GM12878 (cell line): ENCODE data around the gene POLE2. TPM values are rescaled to one million over a fixed set of nuclear protein-coding genes. Genes with fewer than 3 reads are reported as not detected.

ENCODE experiments used
- ASH2L ChIP-seq: fragments of 300-600, 200-600 bp; sonication (generic); IDR thresholded peaks from 2 replicates; pipeline ENCODE4 v1.6.1; 2017; ENCODE audit warnings: low read depth, mild to moderate bottlenecking, borderline replicate concordance
- BCL3 ChIP-seq: IDR thresholded peaks from 2 replicates; pipeline ENCODE4 v1.6.1; 2011; ENCODE audit warnings: borderline replicate concordance, low read depth, mild to moderate bottlenecking, moderate library complexity, low read length; ENCODE audit not compliant: insufficient read depth, poor library complexity, severe bottlenecking
- BHLHE40 ChIP-seq, 2 experiments: fragments of 450-650 bp in 1 of 2; IDR thresholded peaks; 2 replicates each; pipeline ENCODE4 v1.6.1; 2011 to 2017; ENCODE audit warnings: low read depth in 2 of 2, borderline replicate concordance in 1 of 2, improper control_type of control experiment in 1 of 2, low read length in 1 of 2, mild to moderate bottlenecking in 1 of 2
- BMI1 ChIP-seq: fragments of 450-650 bp; IDR thresholded peaks from 2 replicates; pipeline ENCODE4 v1.6.1; 2016; ENCODE audit warnings: mild to moderate bottlenecking, moderate library complexity, borderline replicate concordance
- CBX3 ChIP-seq: fragments of 200-600 bp; sonication (generic); IDR thresholded peaks from 2 replicates; pipeline ENCODE4 v1.6.1; 2016; ENCODE audit warnings: low read depth, borderline replicate concordance
- E2F4 ChIP-seq: IDR thresholded peaks from 2 replicates; pipeline ENCODE4 v1.6.1; 2012; ENCODE audit warnings: low read depth, low read length, improper control_type of control experiment
- GATAD2B ChIP-seq: fragments of 450-650 bp; conservative IDR thresholded peaks from 2 replicates; pipeline ENCODE4 v1.6.1; 2017; ENCODE audit warnings: low read depth, mild to moderate bottlenecking, moderate library complexity
- HCFC1 ChIP-seq: fragments of 150-350 bp; IDR thresholded peaks from 2 replicates; pipeline ENCODE4 v1.6.1; 2014; ENCODE audit warnings: low read length
- IKZF2 ChIP-seq, 2 experiments: fragments of 450-650 bp; IDR thresholded peaks; 2 replicates each; pipeline ENCODE4 v1.6.1; 2017; ENCODE audit warnings: mild to moderate bottlenecking in 2 of 2, moderate library complexity in 2 of 2
- JUNB ChIP-seq: IDR thresholded peaks from 2 replicates; pipeline ENCODE4 v1.6.1; 2016; ENCODE audit warnings: antibody characterized with exemption, mild to moderate bottlenecking
- MXI1 ChIP-seq: fragments of 150-350 bp; IDR thresholded peaks from 2 replicates; pipeline ENCODE4 v1.6.1; 2011; ENCODE audit warnings: low read depth, mild to moderate bottlenecking, inconsistent platforms, low read length, improper control_type of control experiment
- MYC ChIP-seq: IDR thresholded peaks from 2 replicates; pipeline ENCODE4 v1.6.1; 2011; ENCODE audit warnings: mild to moderate bottlenecking, low read length, moderate library complexity, inconsistent platforms; ENCODE audit not compliant: insufficient read depth, insufficient replicate concordance, insufficient read length, severe bottlenecking
- NFYA ChIP-seq: IDR thresholded peaks from 2 replicates; pipeline ENCODE4 v1.6.1; 2011; ENCODE audit warnings: low read depth, mild to moderate bottlenecking, low read length, improper control_type of control experiment, borderline replicate concordance
- NR2F1 ChIP-seq: fragments of 450-650 bp; conservative IDR thresholded peaks from 2 replicates; pipeline ENCODE4 v1.6.1; 2017; ENCODE audit warnings: mild to moderate bottlenecking
- POLR2AphosphoS5 ChIP-seq: IDR thresholded peaks from 2 replicates; pipeline ENCODE4 v1.6.1; 2011; ENCODE audit warnings: mild to moderate bottlenecking, low read length, inconsistent platforms
- RB1 ChIP-seq: fragments of 450-650 bp; formaldehyde crosslinking; IDR thresholded peaks from 2 replicates; pipeline ENCODE4 v1.6.1; 2017; ENCODE audit warnings: mild to moderate bottlenecking, borderline replicate concordance
- RUNX3 ChIP-seq: IDR thresholded peaks from 2 replicates; pipeline ENCODE4 v1.6.1; 2012; ENCODE audit warnings: low read length, inconsistent platforms
- SREBF2 ChIP-seq: IDR thresholded peaks from 2 replicates; pipeline ENCODE4 v1.6.1; 2012; ENCODE audit warnings: mild to moderate bottlenecking, low read length
- TAF1 ChIP-seq: IDR thresholded peaks from 2 replicates; pipeline ENCODE4 v1.6.1; 2011; ENCODE audit warnings: mild to moderate bottlenecking, low read depth, low read length, borderline replicate concordance
- YY1 ChIP-seq: IDR thresholded peaks from 2 replicates; pipeline ENCODE4 v1.6.1; 2011; ENCODE audit warnings: low read depth, mild to moderate bottlenecking, low read length
- polyA plus RNA-seq, 11 experiments: library from polyadenylated mRNA; depleted of rRNA in 4 of 11; unstranded in 6 of 11; stranded (reverse) in 5 of 11; fragments of >200 nt; fragmentation: Nextera tagmentation in 4 of 11; fragmentation: Illumina TruSeq in 1 of 11; extraction: Ambion mirVana in 4 of 11; extraction: Trizol in 1 of 11; gene quantifications; 1 replicate in 1 of 11; 2 replicates in 10 of 11; pipeline versions ENCODE4 v1.2.1 to v1.2.3, GENCODE V29; 2011 to 2016; ENCODE audit warnings: inconsistent platforms in 2 of 11, missing spikeins in 2 of 11, low read depth in 1 of 11
- total RNA-seq, 4 experiments: library from RNA; depleted of rRNA in 3 of 4; stranded (reverse); fragments of >200 nt in 3 of 4; fragmentation: Illumina TruSeq in 1 of 4; extraction: Trizol in 1 of 4; gene quantifications; 2 replicates each; pipeline versions ENCODE4 v1.2.1 to v1.2.3, GENCODE V29; 2013 to 2021
- TF ChIP-seq, protein P1 (sequence below): fragments of 450-650 bp; conservative IDR thresholded peaks from 2 replicates; pipeline ENCODE4 v1.6.1; 2017; ENCODE audit warnings: mild to moderate bottlenecking, moderate library complexity
- TF ChIP-seq, protein P2 (sequence below): fragments of 450-650 bp; IDR thresholded peaks from 2 replicates; pipeline ENCODE4 v1.6.1; 2017; ENCODE audit warnings: mild to moderate bottlenecking

POLE2 gene
- total and polyA plus RNA-seq, 10 of the 15 experiments (the other 5 are each of a cell fraction or from before 2014, with no cell fraction given), result 22.0 to 45.6 (median 38.8) TPM

- TF ChIP-seq, protein P1, sequence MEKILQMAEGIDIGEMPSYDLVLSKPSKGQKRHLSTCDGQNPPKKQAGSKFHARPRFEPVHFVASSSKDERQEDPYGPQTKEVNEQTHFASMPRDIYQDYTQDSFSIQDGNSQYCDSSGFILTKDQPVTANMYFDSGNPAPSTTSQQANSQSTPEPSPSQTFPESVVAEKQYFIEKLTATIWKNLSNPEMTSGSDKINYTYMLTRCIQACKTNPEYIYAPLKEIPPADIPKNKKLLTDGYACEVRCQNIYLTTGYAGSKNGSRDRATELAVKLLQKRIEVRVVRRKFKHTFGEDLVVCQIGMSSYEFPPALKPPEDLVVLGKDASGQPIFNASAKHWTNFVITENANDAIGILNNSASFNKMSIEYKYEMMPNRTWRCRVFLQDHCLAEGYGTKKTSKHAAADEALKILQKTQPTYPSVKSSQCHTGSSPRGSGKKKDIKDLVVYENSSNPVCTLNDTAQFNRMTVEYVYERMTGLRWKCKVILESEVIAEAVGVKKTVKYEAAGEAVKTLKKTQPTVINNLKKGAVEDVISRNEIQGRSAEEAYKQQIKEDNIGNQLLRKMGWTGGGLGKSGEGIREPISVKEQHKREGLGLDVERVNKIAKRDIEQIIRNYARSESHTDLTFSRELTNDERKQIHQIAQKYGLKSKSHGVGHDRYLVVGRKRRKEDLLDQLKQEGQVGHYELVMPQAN, result peak; percentile 92
- TF ChIP-seq MXI1 (peak; percentile 57; the same call in 1 of the 2 replicates), HCFC1 (no peak), NFYA (no peak), CBX3 (no peak), BMI1 (no peak), IKZF2 (IDR thresholded peaks at IDR 0.05) (peak in 1 of 2 experiments; percentile 56; a peak in 2 of 4 replicates), YY1 (peak; percentile 97), E2F4 (peak; percentile 86), BCL3 (no peak), POLR2AphosphoS5 (peak; percentile 70; the same call in 1 of the 2 replicates), MYC (peak; percentile 29), BHLHE40 (IDR thresholded peaks at IDR 0.05; ENCODE audit: borderline replicate concordance in 1 of 2, low read depth in 2 of 2, low read length in 1 of 2) (peak in 1 of 2 experiments; percentile 39; a peak in 2 of 4 replicates), ASH2L (no peak), RUNX3 (peak; percentile 15; the same call in 1 of the 2 replicates), NR2F1 (peak; percentile 76), TAF1 (peak; percentile 88), GATAD2B (peak; percentile 81), RB1 (peak; percentile 99), JUNB (no peak), SREBF2 (no peak)
- TF ChIP-seq, protein P2, sequence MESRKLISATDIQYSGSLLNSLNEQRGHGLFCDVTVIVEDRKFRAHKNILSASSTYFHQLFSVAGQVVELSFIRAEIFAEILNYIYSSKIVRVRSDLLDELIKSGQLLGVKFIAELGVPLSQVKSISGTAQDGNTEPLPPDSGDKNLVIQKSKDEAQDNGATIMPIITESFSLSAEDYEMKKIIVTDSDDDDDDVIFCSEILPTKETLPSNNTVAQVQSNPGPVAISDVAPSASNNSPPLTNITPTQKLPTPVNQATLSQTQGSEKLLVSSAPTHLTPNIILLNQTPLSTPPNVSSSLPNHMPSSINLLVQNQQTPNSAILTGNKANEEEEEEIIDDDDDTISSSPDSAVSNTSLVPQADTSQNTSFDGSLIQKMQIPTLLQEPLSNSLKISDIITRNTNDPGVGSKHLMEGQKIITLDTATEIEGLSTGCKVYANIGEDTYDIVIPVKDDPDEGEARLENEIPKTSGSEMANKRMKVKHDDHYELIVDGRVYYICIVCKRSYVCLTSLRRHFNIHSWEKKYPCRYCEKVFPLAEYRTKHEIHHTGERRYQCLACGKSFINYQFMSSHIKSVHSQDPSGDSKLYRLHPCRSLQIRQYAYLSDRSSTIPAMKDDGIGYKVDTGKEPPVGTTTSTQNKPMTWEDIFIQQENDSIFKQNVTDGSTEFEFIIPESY, result peak; percentile 88
- TF ChIP-seq, all 136 proteins: peak for 33
Observed at GRCh38 chr14:49687942-49688700, at the start of gene POLE2 (continued).
